ENCODE measurements around the gene PTPRN2.

- TF ChIP-seq CTCF (conservative IDR thresholded peaks at IDR 0.05 in 1 of 2, IDR thresholded peaks at IDR 0.05 in 1 of 2; ENCODE audit: low read depth in 1 of 2, low read length in 2 of 2) (no peak), EZH2 (IDR thresholded peaks at IDR 0.05; ENCODE audit: low read length, missing control alignments) (no peak)
Measured at GRCh38 chr7:158270856-158271413, 316.7 kb downstream of the PTPRN2 start.

All from fibroblast of lung (primary cell).